HUDEP-2 (cell line): ENCODE data around the gene CYP2U1.
"Not testable (repeated sequence)": the region's sequence is repeated elsewhere in the genome, so short reads cannot be mapped to it uniquely, and the experiment has no call there.

Experiments used
- DNase-seq, 76 experiments: peaks; one replicate each; lab custom pipeline; 2025; ENCODE audit not compliant: unreplicated experiment in 76 of 76; lab: John Stamatoyannopoulos, UW

The CYP2U1 gene

GRCh38 chr4:107916623-107917022 is 14.7 kb upstream of the CYP2U1 start:
- DNase-seq: no peak

- no peak for DNase-seq
Measured at GRCh38 chr4:107917500-107917899, 13.8 kb upstream of the CYP2U1 start.

GRCh38 chr4:107922486-107923473 is 8.6 kb upstream of the CYP2U1 start:
- no peak for DNase-seq

GRCh38 chr4:107925713-107926112 is 5.6 kb upstream of the CYP2U1 start:
- DNase-seq: not testable (repeated sequence)

GRCh38 chr4:107926875-107927274 is 4.5 kb upstream of the CYP2U1 start:
- DNase-seq: not testable (repeated sequence)

- no peak for DNase-seq
Measured at GRCh38 chr4:107931775-107932321, 499 bp downstream of the CYP2U1 start.

GRCh38 chr4:107935246-107935645 is 3.9 kb downstream of the CYP2U1 start:
- DNase-seq: no peak

- DNase-seq: no peak
Measured at GRCh38 chr4:107937040-107937439, 5.7 kb downstream of the CYP2U1 start.

- DNase-seq: no peak
Measured at GRCh38 chr4:107939307-107939706, 8.0 kb downstream of the CYP2U1 start.

- no peak for DNase-seq
Measured at GRCh38 chr4:107945809-107946208, 14.5 kb downstream of the CYP2U1 start.

GRCh38 chr4:107950746-107951540 is 19.6 kb downstream of the CYP2U1 start:
- DNase-seq: no peak

GRCh38 chr4:107951551-107951950 is 20.2 kb downstream of the CYP2U1 start:
- DNase-seq: no peak

- DNase-seq: no peak
Measured at GRCh38 chr4:107956011-107956410, 24.7 kb downstream of the CYP2U1 start.

- DNase-seq: no peak
Measured at GRCh38 chr4:107966903-107967302, 35.6 kb downstream of the CYP2U1 start.

GRCh38 chr4:107967519-107967918 is 36.2 kb downstream of the CYP2U1 start:
- not testable (repeated sequence) for DNase-seq

- not testable (repeated sequence) for DNase-seq
Measured at GRCh38 chr4:107967921-107968320, 36.6 kb downstream of the CYP2U1 start.

GRCh38 chr4:107970063-107970798 is 38.9 kb downstream of the CYP2U1 start:
- no peak for DNase-seq

GRCh38 chr4:107972605-107973004 is 41.3 kb downstream of the CYP2U1 start:
- no peak for DNase-seq

GRCh38 chr4:107974523-107974922 is 43.2 kb downstream of the CYP2U1 start:
- no peak for DNase-seq

- no peak for DNase-seq
Measured at GRCh38 chr4:107977482-107977881, 46.1 kb downstream of the CYP2U1 start.
